ENCODE results near the gene EXOC3L2. TPM values are rescaled to one million over a fixed set of nuclear protein-coding genes. Genes with fewer than 3 reads are reported as not detected.

EXOC3L2 gene
- total RNA-seq, 2 experiments from 2014 or later = not detected

DNA sequence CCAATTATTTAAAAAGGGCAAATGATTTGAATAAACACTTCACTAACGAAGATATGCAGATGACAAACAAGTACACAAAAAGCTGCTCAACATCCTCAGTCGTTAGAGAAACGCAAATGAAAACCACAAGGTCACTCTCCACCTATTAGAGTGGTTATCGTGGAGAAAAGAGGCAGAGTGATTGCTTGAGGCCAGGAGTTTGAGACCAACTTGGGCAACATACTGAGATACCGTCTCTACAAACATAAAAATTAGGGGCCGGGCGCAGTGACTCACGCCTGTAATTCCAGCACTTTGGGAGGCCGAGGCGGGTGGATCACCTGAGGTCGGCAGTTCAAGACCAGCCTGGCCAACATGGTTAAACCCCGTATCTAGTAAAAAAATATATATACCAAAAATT lies 39.4 kb downstream of the EXOC3L2 start:
- peaks cover 0 to 3% of the 10 kb centered on the region in 2 experiments for H3K27me3 ChIP-seq (ENCODE audit: control insufficient read depth in 1 of 2, insufficient read depth in 2 of 2, low read length in 2 of 2)
- intact Hi-C loops (cut with DNase I, micrococcal nuclease) = no loop called here
- no peak overlapping the region for H3K27ac ChIP-seq (ENCODE audit: low read depth in 1 of 2, low read length in 2 of 2)
- H3K9me3 Mint-ChIP-seq = no peaks in the 10 kb centered on the region
- no peak for DNase-seq
- no peaks in the 10 kb centered on the region for H3K36me3 Mint-ChIP-seq (ENCODE audit: low read depth)
- H3K4me3 Mint-ChIP-seq = no peak overlapping the region
- H3K4me1 ChIP-seq (ENCODE audit: insufficient read depth, low read length) = no peaks in the 10 kb centered on the region
- H3K27me3 Mint-ChIP-seq = no peaks in the 10 kb centered on the region
- no peaks in the 10 kb centered on the region for H3K36me3 ChIP-seq (ENCODE audit: insufficient read depth, low read length)
- POLR2A ChIA-PET = no interaction called here
- H3K9me3 ChIP-seq (ENCODE audit: control insufficient read depth in 1 of 2, insufficient read depth in 1 of 2, low read length in 2 of 2) = no peaks in the 10 kb centered on the region
- H3K4me3 ChIP-seq (ENCODE audit: low read length) = no peak overlapping the region
- no peaks in the 10 kb centered on the region for H3K4me1 Mint-ChIP-seq (ENCODE audit: low read depth)
- TF ChIP-seq, protein P1, sequence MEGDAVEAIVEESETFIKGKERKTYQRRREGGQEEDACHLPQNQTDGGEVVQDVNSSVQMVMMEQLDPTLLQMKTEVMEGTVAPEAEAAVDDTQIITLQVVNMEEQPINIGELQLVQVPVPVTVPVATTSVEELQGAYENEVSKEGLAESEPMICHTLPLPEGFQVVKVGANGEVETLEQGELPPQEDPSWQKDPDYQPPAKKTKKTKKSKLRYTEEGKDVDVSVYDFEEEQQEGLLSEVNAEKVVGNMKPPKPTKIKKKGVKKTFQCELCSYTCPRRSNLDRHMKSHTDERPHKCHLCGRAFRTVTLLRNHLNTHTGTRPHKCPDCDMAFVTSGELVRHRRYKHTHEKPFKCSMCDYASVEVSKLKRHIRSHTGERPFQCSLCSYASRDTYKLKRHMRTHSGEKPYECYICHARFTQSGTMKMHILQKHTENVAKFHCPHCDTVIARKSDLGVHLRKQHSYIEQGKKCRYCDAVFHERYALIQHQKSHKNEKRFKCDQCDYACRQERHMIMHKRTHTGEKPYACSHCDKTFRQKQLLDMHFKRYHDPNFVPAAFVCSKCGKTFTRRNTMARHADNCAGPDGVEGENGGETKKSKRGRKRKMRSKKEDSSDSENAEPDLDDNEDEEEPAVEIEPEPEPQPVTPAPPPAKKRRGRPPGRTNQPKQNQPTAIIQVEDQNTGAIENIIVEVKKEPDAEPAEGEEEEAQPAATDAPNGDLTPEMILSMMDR (IDR thresholded peaks at IDR 0.05) = no peak
- CTCF ChIA-PET = no interaction called here
- no peak for ATAC-seq (ENCODE audit: poor library complexity)
- H3K27ac Mint-ChIP-seq = no peak overlapping the region

DNA sequence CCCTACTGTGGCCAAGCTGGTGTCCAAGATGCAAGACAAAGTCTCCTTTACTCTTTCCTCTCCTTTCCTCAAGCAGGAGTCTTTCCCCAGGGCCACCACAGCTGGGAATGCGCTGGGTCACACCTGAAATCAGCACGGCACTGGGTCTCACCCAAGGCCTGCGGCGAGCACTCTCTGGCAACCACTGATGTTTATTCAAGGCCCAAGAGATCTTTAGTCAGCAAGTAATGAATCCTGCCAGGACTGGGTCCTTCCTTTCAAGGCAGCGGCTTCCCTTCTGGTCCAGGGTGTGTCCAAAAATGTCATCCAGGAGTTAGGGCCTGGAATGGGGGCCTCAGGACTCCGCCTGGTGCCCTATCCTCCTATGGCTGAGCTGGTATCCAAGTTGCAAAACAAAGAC lies 42.6 kb downstream of the EXOC3L2 start:
- CTCF ChIA-PET = no interaction called here
- Mint-ChIP-seq H3K4me3 (no peak overlapping the region), H3K27me3 (no peaks in the 10 kb centered on the region), H3K4me1 (ENCODE audit: low read depth) (no peaks in the 10 kb centered on the region), H3K9me3 (no peaks in the 10 kb centered on the region), H3K36me3 (ENCODE audit: low read depth) (no peaks in the 10 kb centered on the region), H3K27ac (no peak overlapping the region)
- Histone ChIP-seq H3K4me1 (ENCODE audit: insufficient read depth, low read length) (no peaks in the 10 kb centered on the region), H3K27me3 (ENCODE audit: control insufficient read depth in 1 of 2, insufficient read depth in 2 of 2, low read length in 2 of 2) (no peaks in the 10 kb centered on the region), H3K27ac (ENCODE audit: low read depth in 1 of 2, low read length in 2 of 2) (no peak overlapping the region), H3K36me3 (ENCODE audit: insufficient read depth, low read length) (no peaks in the 10 kb centered on the region), H3K4me3 (ENCODE audit: low read length) (no peak overlapping the region), H3K9me3 (ENCODE audit: control insufficient read depth in 1 of 2, insufficient read depth in 1 of 2, low read length in 2 of 2) (no peaks in the 10 kb centered on the region)
- intact Hi-C loops (cut with DNase I, micrococcal nuclease) = no loop called here
- POLR2A ChIA-PET = no interaction called here
- TF ChIP-seq, protein P1 (IDR thresholded peaks at IDR 0.05) = no peak
- no peak for DNase-seq
- ATAC-seq (ENCODE audit: poor library complexity) = no peak

DNA sequence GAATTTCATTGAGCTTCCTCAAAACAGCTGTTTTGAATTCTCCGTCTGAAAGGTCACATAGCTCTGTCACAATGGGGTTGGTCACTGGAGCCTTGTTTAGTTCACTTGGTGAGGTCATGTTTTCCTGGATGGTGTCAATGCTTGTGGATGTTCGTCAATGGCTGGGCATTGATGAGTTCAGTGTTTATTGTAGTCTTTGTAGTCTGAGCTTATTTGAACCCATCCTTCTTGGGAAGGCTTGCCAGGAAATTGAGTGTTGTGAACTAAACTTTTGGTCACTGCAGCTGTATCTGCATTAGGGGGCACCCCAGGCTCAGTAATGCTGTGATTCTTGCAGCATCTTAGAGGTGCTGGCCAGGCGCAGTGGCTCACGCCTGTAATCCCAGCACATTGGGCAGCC lies 44.6 kb downstream of the EXOC3L2 start:
- ChIA-PET POLR2A (no interaction called here), CTCF (no interaction called here)
- TF ChIP-seq, protein P1 (IDR thresholded peaks at IDR 0.05) = no peak
- Histone ChIP-seq H3K4me1 (ENCODE audit: insufficient read depth, low read length) (no peaks in the 10 kb centered on the region), H3K36me3 (ENCODE audit: insufficient read depth, low read length) (no peaks in the 10 kb centered on the region), H3K4me3 (ENCODE audit: low read length) (no peak overlapping the region), H3K27me3 (ENCODE audit: control insufficient read depth in 1 of 2, insufficient read depth in 2 of 2, low read length in 2 of 2) (no peaks in the 10 kb centered on the region), H3K9me3 (ENCODE audit: control insufficient read depth in 1 of 2, insufficient read depth in 1 of 2, low read length in 2 of 2) (no peaks in the 10 kb centered on the region), H3K27ac (ENCODE audit: low read depth in 1 of 2, low read length in 2 of 2) (no peak overlapping the region)
- Mint-ChIP-seq H3K36me3 (ENCODE audit: low read depth) (no peaks in the 10 kb centered on the region), H3K9me3 (no peaks in the 10 kb centered on the region), H3K4me1 (ENCODE audit: low read depth) (no peaks in the 10 kb centered on the region), H3K27me3 (no peaks in the 10 kb centered on the region), H3K4me3 (no peak overlapping the region), H3K27ac (no peak overlapping the region)
- intact Hi-C loops (cut with DNase I, micrococcal nuclease) = no loop called here
- no peak for DNase-seq
- ATAC-seq (ENCODE audit: poor library complexity) = no peak

Measured in CD4-positive, alpha-beta T cell (primary cell).